ENCODE measurements around the gene SCD5. TPM values are rescaled to one million over a fixed set of nuclear protein-coding genes. Genes with fewer than 3 reads are reported as not detected.

Gene SCD5
- polyA plus RNA-seq, 1 donor from 2014 or later = 212 TPM

DNA sequence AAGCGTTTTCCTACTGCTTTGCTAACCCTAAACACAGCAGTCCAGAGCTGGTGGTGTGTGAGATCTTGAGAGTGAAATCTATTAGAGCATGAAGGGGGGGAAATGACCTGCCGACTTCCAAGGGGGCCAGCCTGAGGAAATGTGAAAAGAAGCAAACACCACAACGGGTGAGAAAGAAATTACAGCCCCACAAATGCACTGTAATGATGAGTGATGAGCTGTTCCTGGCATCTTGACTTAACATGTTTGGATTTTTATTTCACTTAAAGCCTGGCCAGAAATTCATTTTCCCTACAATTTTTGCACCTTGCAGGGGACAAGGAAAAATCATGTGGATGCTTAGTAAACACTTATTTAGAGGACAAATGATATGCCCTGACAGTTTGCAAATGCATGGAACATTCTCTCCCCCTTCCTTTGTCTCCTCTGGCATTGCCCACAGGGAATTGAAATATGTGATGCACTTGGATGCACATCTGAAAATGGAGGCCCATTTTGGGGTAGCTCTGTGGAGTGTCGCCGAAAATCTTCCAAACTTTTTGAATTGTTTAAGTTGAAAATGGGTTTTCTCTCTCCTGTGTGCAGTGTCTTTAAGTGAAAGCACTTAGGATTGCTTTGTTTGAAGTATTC lies 152.5 kb downstream of the SCD5 start:
- no peaks in the 10 kb centered on the region for H3K79me2 ChIP-seq (replicated peaks; ENCODE audit: insufficient read depth, low read length)
- H2AFZ ChIP-seq (ENCODE audit: low read depth, low read length) = no peak overlapping the region
- no peak overlapping the region for H3K4me2 ChIP-seq (ENCODE audit: low read length)
- H3K9me3 ChIP-seq (ENCODE audit: low read length) = no peaks in the 10 kb centered on the region
- H3K36me3 ChIP-seq (ENCODE audit: insufficient read depth, low read length) = no peaks in the 10 kb centered on the region
- H3K9me2 ChIP-seq (ENCODE audit: insufficient read depth, low read length) = no peaks in the 10 kb centered on the region
- H4K20me1 ChIP-seq (ENCODE audit: insufficient read depth) = no peaks in the 10 kb centered on the region
- no peak overlapping the region for H3K27ac ChIP-seq (ENCODE audit: low read length)
- TF ChIP-seq RAD21 (conservative IDR thresholded peaks at IDR 0.05) (no peak), POLR2AphosphoS5 (IDR thresholded peaks at IDR 0.05) (peak; percentile 51), EP300 (conservative IDR thresholded peaks at IDR 0.05; ENCODE audit: poor library complexity, severe bottlenecking) (peak; percentile 40), EZH2 (IDR thresholded peaks at IDR 0.05; ENCODE audit: borderline replicate concordance, insufficient read depth, low read length, poor library complexity, severe bottlenecking) (no peak), MXI1 (conservative IDR thresholded peaks at IDR 0.05; ENCODE audit: poor library complexity, severe bottlenecking) (no peak), SMC3 (conservative IDR thresholded peaks at IDR 0.05; ENCODE audit: poor library complexity) (no peak), TAF1 (IDR thresholded peaks at IDR 0.05; ENCODE audit: low read depth) (no peak)
- TF ChIP-seq, protein P1, sequence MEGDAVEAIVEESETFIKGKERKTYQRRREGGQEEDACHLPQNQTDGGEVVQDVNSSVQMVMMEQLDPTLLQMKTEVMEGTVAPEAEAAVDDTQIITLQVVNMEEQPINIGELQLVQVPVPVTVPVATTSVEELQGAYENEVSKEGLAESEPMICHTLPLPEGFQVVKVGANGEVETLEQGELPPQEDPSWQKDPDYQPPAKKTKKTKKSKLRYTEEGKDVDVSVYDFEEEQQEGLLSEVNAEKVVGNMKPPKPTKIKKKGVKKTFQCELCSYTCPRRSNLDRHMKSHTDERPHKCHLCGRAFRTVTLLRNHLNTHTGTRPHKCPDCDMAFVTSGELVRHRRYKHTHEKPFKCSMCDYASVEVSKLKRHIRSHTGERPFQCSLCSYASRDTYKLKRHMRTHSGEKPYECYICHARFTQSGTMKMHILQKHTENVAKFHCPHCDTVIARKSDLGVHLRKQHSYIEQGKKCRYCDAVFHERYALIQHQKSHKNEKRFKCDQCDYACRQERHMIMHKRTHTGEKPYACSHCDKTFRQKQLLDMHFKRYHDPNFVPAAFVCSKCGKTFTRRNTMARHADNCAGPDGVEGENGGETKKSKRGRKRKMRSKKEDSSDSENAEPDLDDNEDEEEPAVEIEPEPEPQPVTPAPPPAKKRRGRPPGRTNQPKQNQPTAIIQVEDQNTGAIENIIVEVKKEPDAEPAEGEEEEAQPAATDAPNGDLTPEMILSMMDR (IDR thresholded peaks at IDR 0.05; ENCODE audit: poor library complexity, severe bottlenecking) = no peak
- TF ChIP-seq, protein P2, sequence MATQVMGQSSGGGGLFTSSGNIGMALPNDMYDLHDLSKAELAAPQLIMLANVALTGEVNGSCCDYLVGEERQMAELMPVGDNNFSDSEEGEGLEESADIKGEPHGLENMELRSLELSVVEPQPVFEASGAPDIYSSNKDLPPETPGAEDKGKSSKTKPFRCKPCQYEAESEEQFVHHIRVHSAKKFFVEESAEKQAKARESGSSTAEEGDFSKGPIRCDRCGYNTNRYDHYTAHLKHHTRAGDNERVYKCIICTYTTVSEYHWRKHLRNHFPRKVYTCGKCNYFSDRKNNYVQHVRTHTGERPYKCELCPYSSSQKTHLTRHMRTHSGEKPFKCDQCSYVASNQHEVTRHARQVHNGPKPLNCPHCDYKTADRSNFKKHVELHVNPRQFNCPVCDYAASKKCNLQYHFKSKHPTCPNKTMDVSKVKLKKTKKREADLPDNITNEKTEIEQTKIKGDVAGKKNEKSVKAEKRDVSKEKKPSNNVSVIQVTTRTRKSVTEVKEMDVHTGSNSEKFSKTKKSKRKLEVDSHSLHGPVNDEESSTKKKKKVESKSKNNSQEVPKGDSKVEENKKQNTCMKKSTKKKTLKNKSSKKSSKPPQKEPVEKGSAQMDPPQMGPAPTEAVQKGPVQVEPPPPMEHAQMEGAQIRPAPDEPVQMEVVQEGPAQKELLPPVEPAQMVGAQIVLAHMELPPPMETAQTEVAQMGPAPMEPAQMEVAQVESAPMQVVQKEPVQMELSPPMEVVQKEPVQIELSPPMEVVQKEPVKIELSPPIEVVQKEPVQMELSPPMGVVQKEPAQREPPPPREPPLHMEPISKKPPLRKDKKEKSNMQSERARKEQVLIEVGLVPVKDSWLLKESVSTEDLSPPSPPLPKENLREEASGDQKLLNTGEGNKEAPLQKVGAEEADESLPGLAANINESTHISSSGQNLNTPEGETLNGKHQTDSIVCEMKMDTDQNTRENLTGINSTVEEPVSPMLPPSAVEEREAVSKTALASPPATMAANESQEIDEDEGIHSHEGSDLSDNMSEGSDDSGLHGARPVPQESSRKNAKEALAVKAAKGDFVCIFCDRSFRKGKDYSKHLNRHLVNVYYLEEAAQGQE (IDR thresholded peaks at IDR 0.05; ENCODE audit: borderline replicate concordance) = no peak
- no peak overlapping the region for H3K4me3 ChIP-seq (ENCODE audit: low read length)
- no peak overlapping the region for H3K9ac ChIP-seq (ENCODE audit: low read length)
- no peaks in the 10 kb centered on the region for H3F3A ChIP-seq (ENCODE audit: insufficient read depth, low read length, poor library complexity, severe bottlenecking)
- no peaks in the 10 kb centered on the region for H3K27me3 ChIP-seq (ENCODE audit: insufficient read depth, low read depth, low read length)

DNA sequence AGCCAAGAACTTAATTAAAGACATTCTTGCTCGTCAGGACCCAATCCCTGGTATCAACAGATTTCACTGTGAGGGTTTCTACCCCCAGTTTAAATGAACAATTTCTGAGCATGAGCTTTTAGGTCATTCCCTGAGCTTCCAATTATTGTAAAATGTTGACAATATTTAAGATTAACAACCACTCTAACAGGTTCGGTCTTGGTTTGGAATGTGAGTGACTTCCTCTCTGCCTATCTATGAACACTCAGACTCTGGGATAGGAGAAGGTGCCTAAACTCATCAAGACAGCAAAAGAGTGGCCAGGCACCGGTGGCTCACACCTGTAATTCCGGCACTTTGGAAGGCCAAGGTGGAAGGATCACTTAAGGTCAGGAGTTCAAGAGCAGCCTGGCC lies 153.9 kb downstream of the SCD5 start:
- H2AFZ ChIP-seq (ENCODE audit: low read depth, low read length) = no peak overlapping the region
- no peaks in the 10 kb centered on the region for H3K9me2 ChIP-seq (ENCODE audit: insufficient read depth, low read length)
- H3F3A ChIP-seq (ENCODE audit: insufficient read depth, low read length, poor library complexity, severe bottlenecking) = no peaks in the 10 kb centered on the region
- no peak overlapping the region for H3K4me2 ChIP-seq (ENCODE audit: low read length)
- no peaks in the 10 kb centered on the region for H4K20me1 ChIP-seq (ENCODE audit: insufficient read depth)
- no peak for TF ChIP-seq POLR2AphosphoS5 (IDR thresholded peaks at IDR 0.05)
- TF ChIP-seq EP300 (conservative IDR thresholded peaks at IDR 0.05; ENCODE audit: poor library complexity, severe bottlenecking) = no peak
- TF ChIP-seq, protein P2 (IDR thresholded peaks at IDR 0.05; ENCODE audit: borderline replicate concordance) = no peak
- TF ChIP-seq MXI1 (conservative IDR thresholded peaks at IDR 0.05; ENCODE audit: poor library complexity, severe bottlenecking) = no peak
- TF ChIP-seq EZH2 (IDR thresholded peaks at IDR 0.05; ENCODE audit: borderline replicate concordance, insufficient read depth, low read length, poor library complexity, severe bottlenecking) = no peak
- TF ChIP-seq, protein P1 (IDR thresholded peaks at IDR 0.05; ENCODE audit: poor library complexity, severe bottlenecking) = no peak
- TF ChIP-seq SMC3 (conservative IDR thresholded peaks at IDR 0.05; ENCODE audit: poor library complexity) = no peak
- no peak for TF ChIP-seq RAD21 (conservative IDR thresholded peaks at IDR 0.05)
- no peak for TF ChIP-seq TAF1 (IDR thresholded peaks at IDR 0.05; ENCODE audit: low read depth)
- H3K36me3 ChIP-seq (ENCODE audit: insufficient read depth, low read length) = no peaks in the 10 kb centered on the region
- H3K9me3 ChIP-seq (ENCODE audit: low read length) = no peaks in the 10 kb centered on the region
- no peaks in the 10 kb centered on the region for H3K79me2 ChIP-seq (replicated peaks; ENCODE audit: insufficient read depth, low read length)
- no peak overlapping the region for H3K4me3 ChIP-seq (ENCODE audit: low read length)
- H3K27ac ChIP-seq (ENCODE audit: low read length) = no peak overlapping the region
- no peak overlapping the region for H3K9ac ChIP-seq (ENCODE audit: low read length)
- H3K27me3 ChIP-seq (ENCODE audit: insufficient read depth, low read depth, low read length) = no peaks in the 10 kb centered on the region

Data from neural cell (in vitro differentiated cells).